AG04449 (cell line): Measurements from ENCODE around the gene DENND6B.

Experiments used
- CTCF ChIA-PET: fragments of 350-600 bp; formaldehyde crosslinking; extraction: SDS; loops from one replicate; lab custom pipeline; 2021; ENCODE audit warnings: antibody characterized with exemption; lab: Yijun Ruan, JAX
- POLR2A ChIA-PET: fragments of 400-600, 350-600 bp; formaldehyde crosslinking; extraction: SDS; loops from one replicate; lab custom pipeline; 2020; ENCODE audit warnings: antibody characterized with exemption, inconsistent platforms; lab: Yijun Ruan, JAX
- DNase-seq: peaks from one replicate; pipeline ENCODE4 v3.0.0-alpha.2; 2010; ENCODE audit warnings: low read depth, low spot score
- H3K4me3 ChIP-seq: 2 replicates; pipeline ENCODE4 v1.5.1; 2011; ENCODE audit warnings: low read depth, mild to moderate bottlenecking, control low read depth, low read length
- TF ChIP-seq, protein P1 (sequence below): IDR thresholded peaks from one replicate; pipeline ENCODE4 v1.5.1; 2011; ENCODE audit warnings: mild to moderate bottlenecking, moderate library complexity, low read length, control low read depth, inconsistent platforms; ENCODE audit not compliant: insufficient read depth; ENCODE audit errors: missing control alignments

DENND6B gene

DNA sequence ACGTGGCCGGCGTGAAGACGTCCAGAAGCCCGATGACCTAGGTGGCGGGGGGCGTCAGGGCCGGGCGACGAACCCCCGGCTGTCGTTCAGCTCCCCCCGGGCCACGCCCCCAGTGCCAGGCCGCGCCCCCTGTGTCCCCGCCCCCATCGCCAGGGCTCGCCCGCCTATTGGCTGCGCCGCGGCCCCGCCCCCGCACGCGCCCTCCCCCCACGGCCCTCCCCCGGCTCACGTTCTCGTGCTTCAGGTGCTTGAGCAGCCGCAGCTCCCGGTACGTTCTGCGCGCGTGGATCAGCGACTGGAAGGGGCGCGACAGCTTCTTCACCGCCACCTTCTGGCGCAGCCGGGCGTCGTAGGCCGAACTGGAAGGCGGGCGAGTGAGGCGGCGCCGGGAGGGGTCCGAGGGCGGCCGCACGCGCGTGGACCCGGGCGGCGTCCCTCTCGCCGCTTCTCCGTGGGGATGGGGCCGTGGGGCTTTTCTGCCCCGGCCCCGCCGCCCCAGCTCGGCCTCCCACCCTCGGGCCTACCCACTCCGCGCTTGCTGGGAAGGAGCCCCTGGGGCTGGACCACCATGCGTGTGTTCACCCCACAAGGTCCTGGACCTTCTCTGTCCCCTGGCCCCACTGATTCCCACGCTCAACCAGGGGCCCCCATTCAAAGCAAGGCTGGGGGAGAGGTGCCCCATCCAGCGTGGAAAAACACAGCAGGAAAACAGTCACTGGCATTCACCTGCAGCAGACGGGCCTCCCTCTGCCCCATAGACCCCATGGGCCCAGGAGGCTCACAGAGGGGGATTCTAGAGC is 59.0 kb downstream of the DENND6B start:
- POLR2A ChIA-PET: interaction anchor here (0.8 to 1.0 kb wide), 3 partner anchors 15 to 18 kb away, joined by 3 to 5 read pairs (median 4); partner anchors contain the start of gene HDAC10

DNA sequence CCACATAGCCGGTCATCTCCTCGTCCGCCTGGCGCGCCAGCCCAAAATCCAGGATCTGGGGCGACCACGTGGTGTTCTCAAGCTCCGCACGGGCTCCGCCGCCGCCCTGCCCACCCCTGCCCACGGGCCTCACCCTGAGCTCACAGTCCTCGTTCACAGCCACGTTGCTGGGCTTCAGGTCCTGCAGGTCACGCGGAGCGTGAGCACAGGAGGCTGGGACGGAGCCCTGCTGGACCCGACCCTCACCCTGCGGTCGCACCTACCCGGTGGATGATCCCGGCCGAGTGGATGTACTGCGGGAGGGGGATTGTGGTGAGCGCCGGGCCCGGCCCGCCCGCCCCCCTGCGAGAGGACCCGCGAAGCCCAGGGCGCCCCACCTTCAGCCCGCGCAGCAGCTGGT is 59.8 kb downstream of the DENND6B start:
- POLR2A ChIA-PET: interaction anchor here (0.8 to 1.0 kb wide), 3 partner anchors 15 to 17 kb away, joined by 3 to 5 read pairs (median 4); partner anchors contain the start of gene HDAC10
- CTCF ChIA-PET: interaction anchor here (1.0 to 3.2 kb wide), 7 partner anchors 9 to 74 kb away, joined by 3 to 12 read pairs (median 4); partner anchors contain the start of gene DENND6B
- TF ChIP-seq, protein P1, sequence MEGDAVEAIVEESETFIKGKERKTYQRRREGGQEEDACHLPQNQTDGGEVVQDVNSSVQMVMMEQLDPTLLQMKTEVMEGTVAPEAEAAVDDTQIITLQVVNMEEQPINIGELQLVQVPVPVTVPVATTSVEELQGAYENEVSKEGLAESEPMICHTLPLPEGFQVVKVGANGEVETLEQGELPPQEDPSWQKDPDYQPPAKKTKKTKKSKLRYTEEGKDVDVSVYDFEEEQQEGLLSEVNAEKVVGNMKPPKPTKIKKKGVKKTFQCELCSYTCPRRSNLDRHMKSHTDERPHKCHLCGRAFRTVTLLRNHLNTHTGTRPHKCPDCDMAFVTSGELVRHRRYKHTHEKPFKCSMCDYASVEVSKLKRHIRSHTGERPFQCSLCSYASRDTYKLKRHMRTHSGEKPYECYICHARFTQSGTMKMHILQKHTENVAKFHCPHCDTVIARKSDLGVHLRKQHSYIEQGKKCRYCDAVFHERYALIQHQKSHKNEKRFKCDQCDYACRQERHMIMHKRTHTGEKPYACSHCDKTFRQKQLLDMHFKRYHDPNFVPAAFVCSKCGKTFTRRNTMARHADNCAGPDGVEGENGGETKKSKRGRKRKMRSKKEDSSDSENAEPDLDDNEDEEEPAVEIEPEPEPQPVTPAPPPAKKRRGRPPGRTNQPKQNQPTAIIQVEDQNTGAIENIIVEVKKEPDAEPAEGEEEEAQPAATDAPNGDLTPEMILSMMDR: no peak
- H3K4me3 ChIP-seq: peak overlapping the region; percentile 46
- no peak for DNase-seq

More for the DNA sequence above, 59.0 kb downstream of the DENND6B start:
- DNase-seq: no peak
- TF ChIP-seq, protein P1: peak; percentile 50
- peak overlapping the region; percentile 54 for H3K4me3 ChIP-seq
- CTCF ChIA-PET: interaction anchor here (1.0 to 3.2 kb wide), 7 partner anchors 8 to 73 kb away, joined by 3 to 12 read pairs (median 4); partner anchors contain the start of gene DENND6B

DNA sequence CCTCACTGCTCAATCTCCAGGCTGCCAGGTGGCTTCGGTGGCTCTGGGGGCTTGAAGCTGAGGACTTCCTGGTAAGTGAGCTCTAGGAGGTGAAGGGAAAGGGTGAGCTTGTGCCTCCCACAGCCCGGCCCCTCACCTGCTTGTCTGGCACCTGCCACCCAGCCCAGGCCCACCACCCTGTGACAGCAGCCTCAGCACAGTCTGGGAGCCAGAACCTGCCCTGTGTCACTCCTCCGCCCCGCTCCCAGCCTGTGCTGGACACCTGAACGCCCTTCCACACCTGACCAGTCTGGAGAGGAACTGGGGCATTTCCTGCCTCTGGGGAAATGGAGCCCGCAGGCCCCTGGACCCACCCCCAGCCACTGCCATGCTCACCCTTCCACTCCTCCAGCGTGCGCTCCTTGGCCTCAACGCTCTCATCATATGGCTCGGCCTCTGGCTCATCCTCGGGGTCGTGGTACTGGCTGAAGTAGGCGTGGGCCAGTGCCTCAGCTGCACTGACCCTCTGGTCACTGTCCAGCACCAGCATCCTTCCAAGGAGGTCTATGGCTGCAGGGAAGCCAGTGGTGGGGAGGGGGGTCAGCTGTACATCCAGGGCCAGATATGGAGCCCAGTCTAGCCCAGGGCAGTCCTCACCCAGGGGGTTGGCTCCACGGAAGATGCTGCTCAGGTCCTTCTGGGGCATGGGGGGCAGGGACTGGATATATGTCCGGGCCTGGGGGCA is 61.7 kb downstream of the DENND6B start:
- ChIA-PET POLR2A (interaction anchor here (1.2 kb wide), 1 partner anchor 13 kb away, joined by 3 read pairs; no protein-coding TSS in a partner anchor), CTCF (interaction anchor here (1.2 kb wide), 1 partner anchor 11 kb away, joined by 3 read pairs; no protein-coding TSS in a partner anchor)
- TF ChIP-seq, protein P1: no peak
- H3K4me3 ChIP-seq: no peak overlapping the region
- no peak for DNase-seq

DNA sequence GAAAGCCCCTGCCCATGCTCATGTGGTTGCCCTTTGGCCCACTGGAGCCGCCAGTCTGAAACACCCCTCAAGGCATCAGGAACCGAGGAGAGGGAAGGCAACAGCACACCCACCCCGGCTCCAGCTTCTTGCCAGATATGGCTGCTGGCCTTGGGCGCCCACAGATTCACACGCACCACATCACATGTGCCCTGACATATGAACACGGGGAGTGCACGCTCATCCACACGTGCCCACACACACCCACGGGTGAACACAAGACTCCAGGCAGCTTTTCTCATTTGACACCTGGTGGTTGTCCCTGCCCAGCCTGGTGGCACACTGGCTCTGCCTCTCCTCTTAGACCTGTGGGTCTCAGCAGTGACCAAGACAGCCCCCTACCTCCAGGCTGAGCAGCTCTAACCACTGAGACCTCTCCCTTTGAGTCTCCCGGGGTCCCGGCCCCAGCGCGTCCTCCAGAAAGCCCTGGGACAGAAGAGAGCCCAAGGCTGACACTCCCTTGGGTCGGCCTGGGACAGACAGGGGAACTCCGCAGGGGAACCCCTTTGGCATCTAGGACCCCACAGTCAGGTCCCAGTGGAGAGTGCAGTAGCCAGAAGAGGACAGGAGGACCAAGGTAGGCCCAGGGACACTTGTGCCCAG is 62.6 kb downstream of the DENND6B start:
- ChIA-PET CTCF (interaction anchor here (0.6 to 2.5 kb wide), 5 partner anchors 8 to 78 kb away, joined by 3 to 18 read pairs (median 5); partner anchors contain the start of gene HDAC10), POLR2A (interaction anchor here (1.2 kb wide), 1 partner anchor 12 kb away, joined by 3 read pairs; no protein-coding TSS in a partner anchor)
- TF ChIP-seq, protein P1: no peak
- no peak overlapping the region for H3K4me3 ChIP-seq
- no peak for DNase-seq

DNA sequence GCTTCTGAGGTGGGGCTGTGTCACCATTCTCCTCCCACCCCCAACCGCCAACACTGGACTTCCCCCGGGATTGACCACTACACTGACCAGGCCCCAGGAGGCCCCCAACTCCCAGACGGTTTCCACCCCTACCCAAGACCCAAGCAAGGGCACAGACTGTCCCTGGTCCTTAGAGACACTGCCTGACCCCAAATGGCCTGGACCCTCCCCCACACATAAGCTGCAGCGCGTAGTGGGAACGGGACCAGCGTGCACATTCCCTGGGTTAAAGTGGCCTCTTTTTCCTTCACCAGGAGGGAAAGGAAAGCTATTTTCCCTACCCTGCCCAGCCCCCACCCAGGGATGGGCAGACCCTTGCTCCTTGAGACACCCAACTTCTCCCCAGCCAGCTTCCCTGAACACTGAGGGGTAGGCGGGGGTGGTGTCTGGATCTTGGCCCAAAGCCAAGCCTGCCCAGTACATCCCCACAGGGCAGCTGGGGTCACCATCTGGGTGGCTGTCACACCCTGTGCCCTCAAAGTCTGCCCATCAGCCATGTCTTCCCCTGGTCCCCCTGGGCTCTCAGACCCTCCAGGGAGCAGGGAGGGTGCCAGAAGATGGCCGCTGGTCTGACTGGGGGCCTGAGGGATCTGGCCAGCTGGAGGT is 63.7 kb downstream of the DENND6B start:
- ChIA-PET CTCF (interaction anchor here (0.8 to 2.5 kb wide), 9 partner anchors 12 to 79 kb away, joined by 3 to 18 read pairs (median 5); partner anchors contain the start of genes DENND6B and HDAC10), POLR2A (interaction anchor here (2.6 kb wide), 1 partner anchor 43 kb away, joined by 11 read pairs; no protein-coding TSS in a partner anchor)
- no peak for DNase-seq
- TF ChIP-seq, protein P1: no peak
- no peak overlapping the region for H3K4me3 ChIP-seq
